ENCODE measurements around the gene EPHA2. TPM values are rescaled to one million over a fixed set of nuclear protein-coding genes. Genes with fewer than 3 reads are reported as not detected.
A peak's percentile ranks its signal among the peaks of the same experiment; 100 is the strongest.

EPHA2 gene
- total and polyA plus RNA-seq, 8 donors = 6.5 to 17.1 (median 11.0) TPM

- intact Hi-C loops (cut with DNase I) = no loop called here
- H3K36me3 ChIP-seq = peaks cover 0 to 82% (median 25%) of the 10 kb centered on the region in 3 donors
- H3K27ac ChIP-seq = no peak overlapping the region
- no peak for FAIRE-seq
- 86 to 91% methylated on average over 28 of the region's 28 CpGs for WGBS, 2 donors
- H3K27me3 ChIP-seq = no peaks in the 10 kb centered on the region
- no peaks in the 10 kb centered on the region for H3K9me3 ChIP-seq
- peak in 1 of 6 donors; percentile 76 for DNase-seq
- no peak for ATAC-seq
- no peaks in the 10 kb centered on the region for H3K4me1 ChIP-seq
- no peak for TF ChIP-seq CTCF (IDR thresholded peaks at IDR 0.05)
- H3K4me3 ChIP-seq = no peak overlapping the region
These were observed 22.6 kb downstream of the EPHA2 start for GRCh38 chr1:16133007-16133961.

- FAIRE-seq = no peak
- peaks cover 0 to 79% (median 19%) of the 10 kb centered on the region in 3 donors for H3K36me3 ChIP-seq
- intact Hi-C loops (cut with DNase I) = no loop called here
These were observed 23.5 kb downstream of the EPHA2 start for GRCh38 chr1:16132325-16132785.

GRCh38 chr1:16131636-16132324, 24.1 kb downstream of the EPHA2 start:
- Histone ChIP-seq H3K4me3 (no peak overlapping the region), H3K4me1 (no peaks in the 10 kb centered on the region), H3K9me3 (no peaks in the 10 kb centered on the region), H3K36me3 (peaks cover 0 to 73% (median 19%) of the 10 kb centered on the region in 3 donors), H3K27me3 (no peaks in the 10 kb centered on the region), H3K27ac (no peak overlapping the region)
- intact Hi-C loops (cut with DNase I) = no loop called here
- 92% methylated on average over 26 to 28 of the region's 28 CpGs for WGBS, 2 donors
- no peak for ATAC-seq
- FAIRE-seq = no peak
- no peak for TF ChIP-seq CTCF (IDR thresholded peaks at IDR 0.05)
- peak in 1 of 6 donors; percentile 58 for DNase-seq

More at GRCh38 chr1:16132325-16132785, 23.5 kb downstream of the EPHA2 start:
- Histone ChIP-seq H3K27me3 (no peaks in the 10 kb centered on the region), H3K4me3 (no peak overlapping the region), H3K4me1 (no peaks in the 10 kb centered on the region), H3K27ac (no peak overlapping the region), H3K9me3 (no peaks in the 10 kb centered on the region)
- no peak for TF ChIP-seq CTCF (IDR thresholded peaks at IDR 0.05)
- ATAC-seq (no peak), DNase-seq (peak in 1 of 6 donors; percentile 27)
- WGBS, 2 donors = 89 to 93% methylated on average over 6 of the region's 6 CpGs

GRCh38 chr1:16130827-16131226, 25.0 kb downstream of the EPHA2 start:
- Histone ChIP-seq H3K27me3 (no peaks in the 10 kb centered on the region), H3K4me1 (no peaks in the 10 kb centered on the region), H3K4me3 (no peak overlapping the region), H3K27ac (no peak overlapping the region), H3K9me3 (no peaks in the 10 kb centered on the region), H3K36me3 (peaks cover 0 to 72% (median 19%) of the 10 kb centered on the region in 3 donors)
- TF ChIP-seq CTCF (IDR thresholded peaks at IDR 0.05) = no peak
- 94 to 95% methylated on average over 6 of the region's 6 CpGs for WGBS, 2 donors
- ATAC-seq (no peak), DNase-seq (no peak), FAIRE-seq (no peak)
- intact Hi-C loops (cut with DNase I) = no loop called here

Data from pancreas (tissue), 10 donors.